Gastrocnemius medialis (tissue), 4 donors: ENCODE results near the gene CALM1.

ENCODE experiments used
- CTCF ChIP-seq, 5 experiments: fragments of 450-650 bp in 3 of 5; fragments of 200-600 bp in 2 of 5; sonication (generic) in 2 of 5; IDR thresholded peaks in 4 of 5; conservative IDR thresholded peaks in 1 of 5; 1 replicate in 4 of 5; 2 replicates in 1 of 5; pipeline ENCODE4 v1.5.1; 2016 to 2019; ENCODE audit warnings: antibody characterized with exemption in 5 of 5, mild to moderate bottlenecking in 3 of 5, moderate library complexity in 3 of 5
- POLR2A ChIP-seq, 2 donors: fragments of 450-650 bp; IDR thresholded peaks; one replicate each; pipeline ENCODE4 v1.6.1; 2017; ENCODE audit warnings: antibody characterized with exemption in 2 of 2, mild to moderate bottlenecking in 2 of 2, moderate library complexity in 2 of 2

GRCh38 chr14:90384543-90384911, 12.3 kb upstream of the CALM1 start:
- TF ChIP-seq CTCF (IDR thresholded peaks at IDR 0.05 in 4 of 5, conservative IDR thresholded peaks at IDR 0.05 in 1 of 5) = no peak
- no peak for TF ChIP-seq POLR2A (IDR thresholded peaks at IDR 0.05)
